SU-DHL-6 (cell line): ENCODE measurements around the gene PCBD1.
A peak's percentile ranks its signal among the peaks of the same experiment; 100 is the strongest.

Experiments
- H2AFZ ChIP-seq: fragments of 200-600 bp; sonication (generic); 2 replicates; pipeline ENCODE4 v1.6.1; 2014; ENCODE audit warnings: low read depth, mild to moderate bottlenecking, moderate library complexity, mixed read lengths, antibody characterized with exemption, low read length; ENCODE audit not compliant: severe bottlenecking
- H3F3A ChIP-seq: fragments of 200-600 bp; shearing (Covaris generic); 2 replicates; pipeline ENCODE4 v1.6.0; 2016; ENCODE audit warnings: antibody characterized with exemption, mild to moderate bottlenecking; ENCODE audit not compliant: insufficient read depth
- H3K27ac ChIP-seq: fragments of 200-600 bp; sonication (generic); 2 replicates; pipeline ENCODE4 v1.5.1; 2016; ENCODE audit warnings: low read depth, mild to moderate bottlenecking, low read length, moderate library complexity, mixed read lengths
- H3K27me3 ChIP-seq: fragments of 200-600 bp; sonication (generic), shearing (Covaris generic); 2 replicates; pipeline ENCODE4 v1.6.0; 2014; ENCODE audit warnings: mild to moderate bottlenecking, low read length
- H3K36me3 ChIP-seq: fragments of 200-600 bp; sonication (generic); 2 replicates; pipeline ENCODE4 v1.6.1; 2014; ENCODE audit warnings: mild to moderate bottlenecking, low read length, mixed read lengths
- H3K4me2 ChIP-seq: fragments of 300-600, 200-600 bp; shearing (Covaris generic), sonication (generic); 2 replicates; pipeline ENCODE4 v1.6.0; 2014; ENCODE audit warnings: low read length, low read depth, mild to moderate bottlenecking; ENCODE audit not compliant: poor library complexity, severe bottlenecking
- H3K4me3 ChIP-seq: fragments of 200-600 bp; sonication (generic); 2 replicates; pipeline ENCODE4 v1.5.1; 2014; ENCODE audit warnings: antibody characterized with exemption, low read length, mild to moderate bottlenecking, mixed read lengths; ENCODE audit not compliant: insufficient read depth, poor library complexity, severe bottlenecking
- H3K79me2 ChIP-seq: fragments of 200-600 bp; sonication (generic); 2 replicates; pipeline ENCODE4 v1.6.1; 2014; ENCODE audit warnings: mild to moderate bottlenecking, low read length, moderate library complexity; ENCODE audit not compliant: insufficient read depth
- H3K9ac ChIP-seq: fragments of 200-600 bp; sonication (generic); 2 replicates; pipeline ENCODE4 v1.7.0; 2014; ENCODE audit warnings: mild to moderate bottlenecking, low read length
- H3K9me2 ChIP-seq: fragments of 200-600 bp; sonication (generic); replicated peaks from 2 replicates; pipeline ENCODE4 v1.6.1; 2014; ENCODE audit warnings: low read length; ENCODE audit not compliant: insufficient read depth
- H3K9me3 ChIP-seq: fragments of 200-600 bp; sonication (generic); 2 replicates; pipeline ENCODE4 v1.6.1; 2014; ENCODE audit warnings: low read length, mixed read lengths; ENCODE audit not compliant: insufficient read depth
- H4K20me1 ChIP-seq: fragments of 200-600 bp; sonication (generic); 2 replicates; pipeline ENCODE4 v1.6.1; 2014; ENCODE audit warnings: low read depth, mild to moderate bottlenecking, antibody characterized with exemption, low read length, moderate library complexity, mixed read lengths
- EZH2phosphoT487 ChIP-seq: fragments of 200-600 bp; sonication (generic), shearing (Covaris generic); conservative IDR thresholded peaks from 2 replicates; pipeline ENCODE4 v1.6.1; 2018; ENCODE audit warnings: mild to moderate bottlenecking, antibody characterized with exemption, low read length, moderate library complexity, mixed read lengths
- TF ChIP-seq, protein P1 (sequence below): fragments of 200-600 bp; sonication (generic); IDR thresholded peaks from one replicate; pipeline ENCODE4 v1.5.1; 2017; ENCODE audit warnings: antibody characterized with exemption, mild to moderate bottlenecking, low read length, moderate library complexity; ENCODE audit not compliant: insufficient read depth, poor library complexity, severe bottlenecking

PCBD1 gene

DNA sequence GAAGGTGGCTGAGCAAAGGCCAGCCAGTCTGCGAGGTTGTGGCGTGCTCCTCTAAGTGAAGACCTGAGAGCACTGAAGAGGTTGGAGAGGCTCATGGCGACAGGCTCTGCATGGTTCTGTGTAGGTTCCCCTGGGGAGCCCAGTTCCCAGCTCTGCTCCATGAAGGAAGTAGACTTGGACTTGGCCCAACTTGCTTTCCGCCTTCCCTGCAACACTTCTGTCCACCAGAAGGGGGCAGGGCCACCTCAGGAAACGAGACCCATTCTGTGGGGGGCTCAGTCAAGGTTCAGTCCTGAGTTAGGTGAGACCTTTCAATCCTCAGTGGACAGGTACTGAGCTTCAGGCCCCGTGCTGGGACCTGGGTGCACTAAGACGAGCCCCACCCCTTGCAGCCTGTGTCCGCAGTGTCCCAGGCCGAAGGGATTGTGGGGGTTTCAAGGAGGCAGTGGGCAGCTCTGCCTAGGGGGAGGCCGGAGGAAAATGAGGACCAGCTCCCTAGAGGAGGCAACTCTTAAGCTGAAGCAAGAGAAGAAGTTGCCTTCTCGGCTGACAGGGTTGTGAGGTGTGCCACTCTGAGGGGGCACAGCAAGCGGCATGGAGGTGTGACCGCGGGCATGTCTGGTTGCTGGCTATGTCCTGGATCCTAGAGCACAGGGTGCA lies 15.0 kb upstream of the PCBD1 start:
- H3K4me2 ChIP-seq = no peak overlapping the region
- no peaks in the 10 kb centered on the region for H4K20me1 ChIP-seq
- no peaks in the 10 kb centered on the region for H3F3A ChIP-seq
- no peak overlapping the region for H3K4me3 ChIP-seq
- no peaks in the 10 kb centered on the region for H3K9me3 ChIP-seq
- no peak overlapping the region for H3K27ac ChIP-seq
- H3K36me3 ChIP-seq = no peaks in the 10 kb centered on the region
- H2AFZ ChIP-seq = no peak overlapping the region
- H3K27me3 ChIP-seq = no peaks in the 10 kb centered on the region
- no peak overlapping the region for H3K9ac ChIP-seq
- no peaks in the 10 kb centered on the region for H3K79me2 ChIP-seq
- H3K9me2 ChIP-seq = no peaks in the 10 kb centered on the region
- no peak for TF ChIP-seq EZH2phosphoT487
- TF ChIP-seq, protein P1, sequence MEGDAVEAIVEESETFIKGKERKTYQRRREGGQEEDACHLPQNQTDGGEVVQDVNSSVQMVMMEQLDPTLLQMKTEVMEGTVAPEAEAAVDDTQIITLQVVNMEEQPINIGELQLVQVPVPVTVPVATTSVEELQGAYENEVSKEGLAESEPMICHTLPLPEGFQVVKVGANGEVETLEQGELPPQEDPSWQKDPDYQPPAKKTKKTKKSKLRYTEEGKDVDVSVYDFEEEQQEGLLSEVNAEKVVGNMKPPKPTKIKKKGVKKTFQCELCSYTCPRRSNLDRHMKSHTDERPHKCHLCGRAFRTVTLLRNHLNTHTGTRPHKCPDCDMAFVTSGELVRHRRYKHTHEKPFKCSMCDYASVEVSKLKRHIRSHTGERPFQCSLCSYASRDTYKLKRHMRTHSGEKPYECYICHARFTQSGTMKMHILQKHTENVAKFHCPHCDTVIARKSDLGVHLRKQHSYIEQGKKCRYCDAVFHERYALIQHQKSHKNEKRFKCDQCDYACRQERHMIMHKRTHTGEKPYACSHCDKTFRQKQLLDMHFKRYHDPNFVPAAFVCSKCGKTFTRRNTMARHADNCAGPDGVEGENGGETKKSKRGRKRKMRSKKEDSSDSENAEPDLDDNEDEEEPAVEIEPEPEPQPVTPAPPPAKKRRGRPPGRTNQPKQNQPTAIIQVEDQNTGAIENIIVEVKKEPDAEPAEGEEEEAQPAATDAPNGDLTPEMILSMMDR = peak; percentile 83

DNA sequence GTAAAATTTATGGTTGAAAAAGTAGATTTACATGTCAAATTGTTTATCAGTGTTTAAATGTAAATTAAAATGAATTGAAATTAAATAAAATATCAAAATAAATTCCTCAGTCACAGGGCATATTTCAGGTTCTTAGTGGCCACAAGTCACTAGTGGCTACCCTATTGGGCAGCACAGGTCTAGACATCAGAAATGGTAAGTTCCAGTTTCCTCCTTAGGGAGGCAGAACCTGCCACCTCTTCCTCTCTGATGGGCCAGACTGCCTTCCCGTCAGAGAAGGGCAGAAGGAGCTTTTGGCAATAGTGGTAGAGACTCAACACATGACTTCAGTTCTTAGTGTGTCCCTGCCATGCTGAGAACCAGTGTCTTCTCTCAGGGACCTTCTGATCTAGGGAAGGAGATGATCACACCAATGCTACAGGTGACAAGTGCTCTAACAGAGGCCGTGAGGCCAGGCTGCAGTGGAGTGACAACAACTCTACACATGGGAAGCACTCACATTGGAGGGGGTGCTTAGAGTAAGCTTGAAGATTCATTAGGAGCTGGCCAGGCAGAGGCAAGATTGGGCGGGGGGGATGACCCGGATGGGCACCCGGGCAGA lies 14.4 kb upstream of the PCBD1 start:
- Histone ChIP-seq H3K9me2 (no peaks in the 10 kb centered on the region), H3K27me3 (no peaks in the 10 kb centered on the region), H3K4me2 (no peak overlapping the region), H2AFZ (no peak overlapping the region), H3K4me3 (no peak overlapping the region), H3F3A (no peaks in the 10 kb centered on the region), H3K9ac (no peak overlapping the region), H3K79me2 (no peaks in the 10 kb centered on the region), H3K27ac (no peak overlapping the region), H3K9me3 (no peaks in the 10 kb centered on the region), H3K36me3 (no peaks in the 10 kb centered on the region), H4K20me1 (no peaks in the 10 kb centered on the region)
- TF ChIP-seq EZH2phosphoT487 = no peak
- TF ChIP-seq, protein P1 = no peak

DNA sequence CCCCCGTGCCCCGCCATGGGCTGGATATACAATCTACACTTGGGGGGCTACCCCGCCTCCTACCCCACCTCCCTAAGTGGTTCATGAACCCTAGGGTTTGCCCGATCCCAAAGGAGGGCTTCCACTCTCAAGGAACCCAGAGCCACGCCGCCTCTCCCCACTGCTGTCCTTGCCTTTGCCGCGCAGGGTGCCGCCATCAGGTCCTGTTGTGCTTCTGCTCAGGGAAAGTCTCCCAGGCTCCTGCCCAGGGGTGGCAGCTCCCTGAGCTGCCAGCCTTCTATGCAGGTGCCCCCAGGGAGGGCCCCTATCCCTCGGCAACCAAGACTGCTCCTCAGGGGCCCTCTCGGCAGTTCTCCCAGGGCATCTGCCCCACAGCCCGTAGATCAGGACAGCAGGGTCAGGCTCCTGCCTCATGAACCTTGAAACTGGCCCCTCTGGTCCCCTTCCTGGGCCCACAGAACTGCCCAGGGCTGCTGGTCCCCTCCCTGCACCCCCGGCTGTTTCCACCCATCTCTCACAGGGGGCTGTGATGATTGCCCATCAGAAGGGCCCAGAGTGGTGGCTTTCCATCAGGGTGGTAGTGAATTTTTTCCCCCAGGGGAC lies 13.0 kb upstream of the PCBD1 start:
- no peak for TF ChIP-seq EZH2phosphoT487
- TF ChIP-seq, protein P1 = no peak
- Histone ChIP-seq H3K4me2 (no peak overlapping the region), H3K4me3 (no peak overlapping the region), H3F3A (no peaks in the 10 kb centered on the region), H2AFZ (no peak overlapping the region), H3K9me2 (no peaks in the 10 kb centered on the region), H3K27me3 (no peaks in the 10 kb centered on the region), H3K27ac (no peak overlapping the region), H4K20me1 (no peaks in the 10 kb centered on the region), H3K36me3 (no peaks in the 10 kb centered on the region), H3K79me2 (no peaks in the 10 kb centered on the region), H3K9ac (no peak overlapping the region), H3K9me3 (no peaks in the 10 kb centered on the region)
